ENCODE measurements around the gene CCSER1.

DNA sequence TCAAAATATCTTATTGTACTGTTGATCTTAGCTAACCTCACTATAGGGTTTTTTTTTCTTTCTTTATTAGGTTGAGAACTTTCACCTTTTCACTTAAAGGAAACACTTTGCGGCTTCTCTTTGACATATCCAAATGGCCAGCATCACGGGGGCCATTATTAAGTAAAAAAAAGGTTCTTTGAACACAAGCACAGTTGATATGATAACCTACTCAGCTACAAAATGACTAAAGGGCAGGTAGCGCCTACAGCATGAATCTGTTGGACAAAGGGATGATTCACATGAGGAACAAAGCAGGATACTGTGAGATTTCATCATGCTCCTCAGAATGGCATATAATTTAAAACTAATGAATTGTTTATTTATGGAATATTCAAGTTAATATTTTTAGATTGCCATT is 119.6 kb downstream of the CCSER1 start:
- TF ChIP-seq EZH2 (IDR thresholded peaks at IDR 0.05) (no peak), POLR2AphosphoS5 (IDR thresholded peaks at IDR 0.05; ENCODE audit: borderline replicate concordance, low read depth, low read length) (no peak)

Data from SK-N-MC (cell line).